ENCODE measurements around the gene FGGY.

DNA sequence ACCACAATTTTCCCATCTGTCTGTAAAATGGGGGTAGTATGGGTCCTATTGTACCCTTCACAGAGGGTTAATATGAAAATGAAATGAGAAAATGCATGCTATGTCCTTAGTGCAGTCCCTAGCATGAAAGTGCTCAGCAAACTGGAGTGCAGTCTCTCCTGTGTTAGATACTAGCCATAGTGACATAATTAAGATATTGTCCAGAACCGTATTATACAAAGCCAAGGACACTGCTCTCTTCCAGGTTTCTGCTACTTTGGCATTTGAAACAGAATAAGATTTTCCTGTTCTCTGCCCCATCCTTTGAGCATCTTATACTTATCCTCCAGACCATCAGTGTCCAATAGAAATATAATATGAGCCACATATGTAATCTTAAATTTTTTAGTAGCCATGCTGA lies 213.4 kb downstream of the FGGY start:
- TF ChIP-seq, protein P1, sequence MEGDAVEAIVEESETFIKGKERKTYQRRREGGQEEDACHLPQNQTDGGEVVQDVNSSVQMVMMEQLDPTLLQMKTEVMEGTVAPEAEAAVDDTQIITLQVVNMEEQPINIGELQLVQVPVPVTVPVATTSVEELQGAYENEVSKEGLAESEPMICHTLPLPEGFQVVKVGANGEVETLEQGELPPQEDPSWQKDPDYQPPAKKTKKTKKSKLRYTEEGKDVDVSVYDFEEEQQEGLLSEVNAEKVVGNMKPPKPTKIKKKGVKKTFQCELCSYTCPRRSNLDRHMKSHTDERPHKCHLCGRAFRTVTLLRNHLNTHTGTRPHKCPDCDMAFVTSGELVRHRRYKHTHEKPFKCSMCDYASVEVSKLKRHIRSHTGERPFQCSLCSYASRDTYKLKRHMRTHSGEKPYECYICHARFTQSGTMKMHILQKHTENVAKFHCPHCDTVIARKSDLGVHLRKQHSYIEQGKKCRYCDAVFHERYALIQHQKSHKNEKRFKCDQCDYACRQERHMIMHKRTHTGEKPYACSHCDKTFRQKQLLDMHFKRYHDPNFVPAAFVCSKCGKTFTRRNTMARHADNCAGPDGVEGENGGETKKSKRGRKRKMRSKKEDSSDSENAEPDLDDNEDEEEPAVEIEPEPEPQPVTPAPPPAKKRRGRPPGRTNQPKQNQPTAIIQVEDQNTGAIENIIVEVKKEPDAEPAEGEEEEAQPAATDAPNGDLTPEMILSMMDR (IDR thresholded peaks at IDR 0.05): no peak
- no peak for TF ChIP-seq POLR2A (IDR thresholded peaks at IDR 0.05)
